Endothelial cell of umbilical vein (primary cell): ENCODE results near the gene ALDH1L2. TPM values are rescaled to one million over a fixed set of nuclear protein-coding genes. Genes with fewer than 3 reads are reported as not detected.

ENCODE experiments used
- BruUV-seq: library from RNA; stranded (reverse); fragments of 400-500 nt; replicated peaks from 2 replicates; lab custom pipeline; 2021; lab: Mats Ljungman, UMichigan
- CTCF ChIA-PET: fragments of 300-600, 350-600 bp; sonication (Branson Sonifier 250); formaldehyde crosslinking; loops from one replicate; lab custom pipeline; 2021; ENCODE audit warnings: antibody characterized with exemption, inconsistent platforms; lab: Charles Lee
- POLR2A ChIA-PET: fragments of 300-600, 350-600 bp; sonication (Branson Sonifier 250); formaldehyde crosslinking; loops from one replicate; lab custom pipeline; 2021; ENCODE audit warnings: antibody characterized with exemption, inconsistent platforms; lab: Charles Lee
- DNase-seq: peaks from one replicate; pipeline ENCODE4 v3.0.0-alpha.2; 2011; ENCODE audit warnings: low read depth, low spot score
- FAIRE-seq: peaks from 2 replicates; lab custom pipeline; 2011; peaks lifted over from hg19 to GRCh38; lab: Jason Lieb, UNC
- H2AFZ ChIP-seq: 2 replicates; pipeline ENCODE4 v1.6.0; 2012; ENCODE audit warnings: low read depth, low read length, control low read depth, inconsistent platforms
- H3K27ac ChIP-seq: 2 replicates; pipeline ENCODE4 v1.5.1; 2011; ENCODE audit warnings: low read depth, mild to moderate bottlenecking, control low read depth, low read length, moderate library complexity; ENCODE audit not compliant: insufficient read depth
- H3K27me3 ChIP-seq, 2 experiments: 2 replicates each; pipeline versions ENCODE4 v1.6.0 to v1.6.1; 2011; ENCODE audit warnings: low read length in 2 of 2, mixed read lengths in 1 of 2; ENCODE audit not compliant: control insufficient read depth in 2 of 2, insufficient read depth in 2 of 2
- H3K36me3 ChIP-seq, 2 experiments: 2 replicates in 1 of 2; 3 replicates in 1 of 2; pipeline ENCODE4 v1.5.1; 2011; ENCODE audit warnings: low read length in 2 of 2, mild to moderate bottlenecking in 1 of 2, moderate library complexity in 1 of 2; ENCODE audit not compliant: control insufficient read depth in 2 of 2, insufficient read depth in 2 of 2; ENCODE audit errors: extremely low read depth in 1 of 2
- H3K4me1 ChIP-seq: 3 replicates; pipeline ENCODE4 v1.5.1; 2011; ENCODE audit warnings: mild to moderate bottlenecking, low read length; ENCODE audit not compliant: control insufficient read depth, insufficient read depth; ENCODE audit errors: extremely low read depth
- H3K4me2 ChIP-seq: 2 replicates; pipeline ENCODE4 v1.6.1; 2011; ENCODE audit warnings: low read length, control low read depth, mixed read lengths; ENCODE audit not compliant: insufficient read depth
- H3K4me3 ChIP-seq, 3 experiments: fragments of 200-600 bp in 1 of 3; sonication (generic), shearing (Covaris generic) in 1 of 3; replicated peaks in 1 of 3; 2 replicates each; pipeline ENCODE4 v1.5.1; 2011 to 2016; ENCODE audit warnings: control low read depth in 3 of 3, low read length in 3 of 3, mild to moderate bottlenecking in 2 of 3, inconsistent platforms in 1 of 3, low read depth in 1 of 3, moderate library complexity in 1 of 3; ENCODE audit not compliant: insufficient read depth in 1 of 3
- H3K79me2 ChIP-seq: 2 replicates; pipeline ENCODE4 v1.6.0; 2012; ENCODE audit warnings: low read length, inconsistent platforms; ENCODE audit not compliant: control insufficient read depth, insufficient read depth
- H3K9ac ChIP-seq: replicated peaks from 2 replicates; pipeline ENCODE3; 2011; ENCODE audit warnings: low read length, control low read depth; ENCODE audit not compliant: insufficient read depth; ENCODE audit errors: extremely low read depth
- H3K9me1 ChIP-seq: replicated peaks from 3 replicates; pipeline ENCODE4 v1.6.0; 2011; ENCODE audit warnings: mild to moderate bottlenecking, low read length; ENCODE audit not compliant: control insufficient read depth, insufficient read depth; ENCODE audit errors: extremely low read depth
- H3K9me3 ChIP-seq: replicated peaks from 2 replicates; pipeline ENCODE4 v1.5.1; 2012; ENCODE audit warnings: low read length, inconsistent platforms; ENCODE audit not compliant: control insufficient read depth, insufficient read depth
- H4K20me1 ChIP-seq: replicated peaks from 2 replicates; pipeline ENCODE3; 2011; ENCODE audit warnings: mild to moderate bottlenecking, low read length; ENCODE audit not compliant: control insufficient read depth, insufficient read depth; ENCODE audit errors: extremely low read depth
- CTCF ChIP-seq, 2 donors: IDR thresholded peaks; 1 replicate in 1 of 2; 2 replicates in 1 of 2; pipeline ENCODE4 v1.5.1; 2011; ENCODE audit warnings: low read length in 2 of 2, mild to moderate bottlenecking in 2 of 2, moderate library complexity in 2 of 2, control low read depth in 1 of 2, inconsistent platforms in 1 of 2, low read depth in 1 of 2; ENCODE audit not compliant: insufficient read depth in 1 of 2; ENCODE audit errors: extremely low read depth in 1 of 2
- EZH2 ChIP-seq: IDR thresholded peaks from 2 replicates; pipeline ENCODE4 v1.6.1; 2012; ENCODE audit warnings: borderline replicate concordance, low read depth, mild to moderate bottlenecking, moderate library complexity, low read length, inconsistent platforms; ENCODE audit not compliant: severe bottlenecking
- FOS ChIP-seq: IDR thresholded peaks from 2 replicates; pipeline ENCODE4 v1.6.1; 2011; ENCODE audit warnings: mild to moderate bottlenecking, low read length, moderate library complexity, borderline replicate concordance; ENCODE audit not compliant: insufficient read depth
- GATA2 ChIP-seq: IDR thresholded peaks from 2 replicates; pipeline ENCODE4 v1.7.0; 2011; ENCODE audit warnings: low read depth, mild to moderate bottlenecking, moderate library complexity, mixed read lengths, low read length; ENCODE audit not compliant: insufficient read length, insufficient read depth
- JUN ChIP-seq: IDR thresholded peaks from 2 replicates; pipeline ENCODE4 v1.6.1; 2011; ENCODE audit warnings: borderline replicate concordance, low read depth; ENCODE audit not compliant: insufficient read length, insufficient read depth
- MAX ChIP-seq: IDR thresholded peaks from 2 replicates; pipeline ENCODE4 v1.6.1; 2011; ENCODE audit not compliant: insufficient read depth, insufficient read length
- MYC ChIP-seq: IDR thresholded peaks from one replicate; pipeline ENCODE4 v1.6.1; 2011; ENCODE audit warnings: mild to moderate bottlenecking, low read depth, low read length
- POLR2A ChIP-seq: IDR thresholded peaks from 2 replicates; pipeline ENCODE4 v1.6.1; 2012; ENCODE audit warnings: low read depth, mild to moderate bottlenecking, control low read depth, low read length
- POLR2AphosphoS5 ChIP-seq: IDR thresholded peaks from 2 replicates; pipeline ENCODE4 v1.6.1; 2012; ENCODE audit warnings: low read depth, mild to moderate bottlenecking, control low read depth, low read length, moderate library complexity; ENCODE audit not compliant: insufficient read depth
- dilution Hi-C: fragments of 300-500 bp; cut with MboI; formaldehyde crosslinking; loops from one replicate; pipeline ENCODE4 v1.15.0; 2019; ENCODE audit warnings: low sequenced_read_pairs; ENCODE audit not compliant: extremely low pct_ligation_motif_present
- intact Hi-C: fragments of 100-400 bp; cut with micrococcal nuclease; formaldehyde crosslinking; loops from one replicate; pipeline ENCODE4 v1.10.0; 2022
- polyA plus RNA-seq, 4 experiments: library from polyadenylated mRNA; depleted of rRNA in 3 of 4; stranded (reverse) in 3 of 4; unstranded in 1 of 4; fragments of >200 nt; gene quantifications; 2 replicates each; pipeline versions ENCODE4 v1.2.1 to v1.2.3, GENCODE V29; 2011 to 2012; ENCODE audit warnings: missing spikeins in 1 of 4
- total RNA-seq: library from RNA; stranded (reverse); gene quantifications from 2 replicates; pipeline ENCODE4 v1.2.3, GENCODE V29; 2021

ALDH1L2 gene
- total and polyA plus RNA-seq, 2 donors (not counting 3 experiments of a cell fraction or from before 2014, with no cell fraction given), result 1.4 to 2.5 TPM

- intact Hi-C loops, result loop anchor here (5.0 kb wide), 3 partner anchors 802 to 902 kb away; partner anchors contain the start of gene EID3
- ChIA-PET POLR2A (no interaction called here), CTCF (no interaction called here)
- no peak for DNase-seq
- FAIRE-seq, result no peak
- peaks cover 9% of the 10 kb centered on the region for H3K4me1 ChIP-seq
- TF ChIP-seq MAX (no peak), EZH2 (no peak), FOS (no peak), JUN (no peak), POLR2A (no peak), POLR2AphosphoS5 (no peak), GATA2 (no peak), CTCF (IDR thresholded peaks at IDR 0.05; ENCODE audit: extremely low read depth in 1 of 2, insufficient read depth in 1 of 2, low read depth in 1 of 2, low read length in 2 of 2) (no peak), MYC (no peak)
- dilution Hi-C loops, result no loop called here
- no peaks in the 10 kb centered on the region for H3K27me3 ChIP-seq
- no peak overlapping the region for H3K4me3 ChIP-seq
- H3K9ac ChIP-seq, result no peak overlapping the region
- H3K9me1 ChIP-seq, result no peaks in the 10 kb centered on the region
- no TSS peak for BruUV-seq
- no peak overlapping the region for H3K27ac ChIP-seq
- H3K9me3 ChIP-seq, result no peaks in the 10 kb centered on the region
- no peaks in the 10 kb centered on the region for H4K20me1 ChIP-seq
- H3K4me2 ChIP-seq, result no peak overlapping the region
- H3K79me2 ChIP-seq, result peaks cover 20% of the 10 kb centered on the region
- H3K36me3 ChIP-seq, result no peaks in the 10 kb centered on the region
- H2AFZ ChIP-seq, result no peak overlapping the region
Measured at GRCh38 chr12:105104762-105105161, 20.5 kb upstream of the ALDH1L2 start.
